Lung (tissue), 12 donors: ENCODE results near the gene NQO2. TPM values are rescaled to one million over a fixed set of nuclear protein-coding genes. Genes with fewer than 3 reads are reported as not detected.

Experiments used
- ATAC-seq: fragments of 200-7000 bp; cut with Tn5 transposase; one replicate; pipeline ENCODE4 v1.9.1; 2020; ENCODE audit warnings: moderate number of reproducible peaks; ENCODE audit not compliant: insufficient read depth, low FRiP score
- DNase-seq, 3 donors: peaks; one replicate each; pipeline ENCODE4 v3.0.0-alpha.2; 2013 to 2017
- H3K27ac ChIP-seq, 2 donors: one replicate each; pipeline ENCODE4 v1.5.1; 2013; ENCODE audit warnings: mild to moderate bottlenecking in 2 of 2, moderate library complexity in 2 of 2, control low read depth in 1 of 2, inconsistent platforms in 1 of 2, low read depth in 1 of 2, low read length in 1 of 2
- H3K27me3 ChIP-seq, 3 donors: one replicate each; pipeline ENCODE4 v1.5.1; 2013; ENCODE audit warnings: low read length in 2 of 3; ENCODE audit not compliant: control insufficient read depth in 3 of 3, insufficient read depth in 3 of 3
- H3K36me3 ChIP-seq, 4 donors: one replicate each; pipeline ENCODE4 v1.5.1; 2013; ENCODE audit warnings: low read length in 4 of 4, mild to moderate bottlenecking in 1 of 4, moderate library complexity in 1 of 4; ENCODE audit not compliant: control insufficient read depth in 4 of 4, insufficient read depth in 4 of 4
- H3K4me1 ChIP-seq, 5 donors: one replicate each; pipeline ENCODE4 v1.5.1; 2013; ENCODE audit warnings: low read length in 5 of 5, mild to moderate bottlenecking in 2 of 5, moderate library complexity in 1 of 5; ENCODE audit not compliant: control insufficient read depth in 5 of 5, insufficient read depth in 5 of 5
- H3K4me3 ChIP-seq: one replicate; pipeline ENCODE4 v1.5.1; 2013; ENCODE audit warnings: mild to moderate bottlenecking, control low read depth, moderate library complexity
- H3K9ac ChIP-seq, 2 donors: one replicate each; pipeline ENCODE4 v1.5.1; 2013; ENCODE audit warnings: low read length in 2 of 2, control low read depth in 1 of 2; ENCODE audit not compliant: insufficient read depth in 1 of 2
- H3K9me3 ChIP-seq, 4 donors: one replicate each; pipeline ENCODE4 v1.5.1; 2013; ENCODE audit warnings: low read length in 3 of 4, mild to moderate bottlenecking in 1 of 4, moderate library complexity in 1 of 4; ENCODE audit not compliant: control insufficient read depth in 4 of 4, insufficient read depth in 3 of 4
- CTCF ChIP-seq: IDR thresholded peaks from 2 replicates; pipeline ENCODE4 v1.5.1; 2012; ENCODE audit warnings: mild to moderate bottlenecking; ENCODE audit errors: control extremely low read depth, extremely low read depth
- WGBS, 2 donors: extraction: QIAGEN DNeasy Blood & Tissue Kit; methylation state at CpG; one replicate each; pipeline ENCODE4 v1.1.7; 2013; 5-methylcytosine and 5-hydroxymethylcytosine counted together
- polyA plus RNA-seq, 2 donors: library from polyadenylated mRNA; stranded (reverse); fragments of 200-250 nt; gene quantifications; one replicate each; pipeline ENCODE4 v1.2.1, GENCODE V29; 2013
- total RNA-seq, 2 donors: library from RNA; depleted of rRNA in 1 of 2; stranded (reverse); fragments of >200 nt in 1 of 2; gene quantifications; one replicate each; pipeline ENCODE4 v1.2.1, GENCODE V29; 2014 to 2021
- donor health status: control.
- donor health status: control.
- donor health status: Bipolar disorder and iron deficiency.
- donor health status: healthy.
- donor health status: DM: yes; HTN: yes; CAD: no.

The NQO2 gene
- total and polyA plus RNA-seq, 4 donors: 9.4 to 47.1 (median 43.1) TPM

GRCh38 chr6:3009930-3010329 lies 10.2 kb downstream of the NQO2 start:
- Histone ChIP-seq H3K4me3 (no peak overlapping the region), H3K27me3 (no peaks in the 10 kb centered on the region), H3K36me3 (peaks cover 20 to 42% (median 30%) of the 10 kb centered on the region in 4 donors), H3K27ac (no peak overlapping the region), H3K9me3 (peaks cover 0 to 13% (median 5%) of the 10 kb centered on the region in 4 donors), H3K4me1 (no peaks in the 10 kb centered on the region), H3K9ac (no peak overlapping the region)
- DNase-seq (no peak), ATAC-seq (no peak)
- no peak for TF ChIP-seq CTCF
- WGBS, 2 donors: 98% methylated on average over 3 of the region's 3 CpGs

- TF ChIP-seq CTCF: no peak
- H3K36me3 ChIP-seq: peaks cover 20 to 43% (median 33%) of the 10 kb centered on the region in 4 donors
Observed at GRCh38 chr6:3011158-3011557, 11.5 kb downstream of the NQO2 start.

DNA sequence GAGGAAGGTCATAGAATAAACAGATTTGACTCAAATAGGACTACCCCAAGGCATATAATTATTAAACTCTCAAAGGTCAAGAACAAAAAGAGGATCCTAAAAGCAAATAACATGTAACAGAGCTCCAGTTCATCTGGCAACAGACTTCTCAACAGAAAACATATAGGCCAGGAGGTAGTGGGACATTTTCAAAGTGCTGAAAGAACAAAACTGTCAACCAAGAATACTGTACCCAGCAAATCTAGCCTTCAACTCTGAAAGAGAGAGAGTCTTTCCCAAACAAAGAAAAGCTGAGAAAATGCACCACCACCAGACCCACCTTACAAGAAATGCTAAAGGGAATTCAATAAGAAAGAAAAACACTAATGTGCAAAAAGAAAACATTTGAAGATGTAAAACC lies 11.9 kb downstream of the NQO2 start:
- no peaks in the 10 kb centered on the region for H3K4me1 ChIP-seq
- no peaks in the 10 kb centered on the region for H3K27me3 ChIP-seq
- no peak overlapping the region for H3K9ac ChIP-seq
- H3K36me3 ChIP-seq: peaks cover 20 to 43% (median 33%) of the 10 kb centered on the region in 4 donors
- H3K9me3 ChIP-seq: peaks cover 0 to 13% (median 5%) of the 10 kb centered on the region in 4 donors
- H3K4me3 ChIP-seq: no peak overlapping the region
- H3K27ac ChIP-seq: no peak overlapping the region
- TF ChIP-seq CTCF: no peak
- no peak for ATAC-seq
- no peak for DNase-seq

More at GRCh38 chr6:3011158-3011557, 11.5 kb downstream of the NQO2 start:
- ATAC-seq: no peak
- Histone ChIP-seq H3K4me1 (no peaks in the 10 kb centered on the region), H3K9me3 (peaks cover 0 to 13% (median 5%) of the 10 kb centered on the region in 4 donors), H3K9ac (no peak overlapping the region), H3K4me3 (no peak overlapping the region), H3K27me3 (no peaks in the 10 kb centered on the region), H3K27ac (no peak overlapping the region)
- no peak for DNase-seq

- TF ChIP-seq CTCF: no peak
- Histone ChIP-seq H3K36me3 (peaks cover 20 to 41% (median 30%) of the 10 kb centered on the region in 4 donors), H3K9ac (no peak overlapping the region), H3K4me3 (no peak overlapping the region), H3K4me1 (no peaks in the 10 kb centered on the region), H3K27me3 (no peaks in the 10 kb centered on the region), H3K27ac (no peak overlapping the region), H3K9me3 (peaks cover 0 to 13% (median 5%) of the 10 kb centered on the region in 4 donors)
- DNase-seq (no peak), ATAC-seq (no peak)
- WGBS, 2 donors: 30 to 60% methylated on average over 2 of the region's 2 CpGs
Observed at GRCh38 chr6:3013486-3013885, 13.8 kb downstream of the NQO2 start.
